Stimulated activated CD4-positive, alpha-beta T cell treated with anti-CD3 and anti-CD28 coated beads, TNF-alpha, amount 100 ng/mL, for 48 hours (primary cell): ENCODE measurements around the gene BTN3A1.

ENCODE experiments used
- DNase-seq, 3 donors: peaks; one replicate each; pipeline ENCODE4 v3.0.0-alpha.2; 2020; ENCODE audit warnings: low read depth in 3 of 3

The BTN3A1 gene

GRCh38 chr6:26379292-26379691 is 22.8 kb upstream of the BTN3A1 start:
- no peak for DNase-seq

GRCh38 chr6:26379740-26380139 is 22.3 kb upstream of the BTN3A1 start:
- no peak for DNase-seq

- no peak for DNase-seq
Observed at GRCh38 chr6:26380256-26380655, 21.8 kb upstream of the BTN3A1 start.

- no peak for DNase-seq
Observed at GRCh38 chr6:26382121-26382520, 20.0 kb upstream of the BTN3A1 start.

- DNase-seq: no peak
Observed at GRCh38 chr6:26383624-26384417, 18.3 kb upstream of the BTN3A1 start.

- no peak for DNase-seq
Observed at GRCh38 chr6:26385734-26386125, 16.3 kb upstream of the BTN3A1 start.

GRCh38 chr6:26387565-26387964 is 14.5 kb upstream of the BTN3A1 start:
- no peak for DNase-seq

GRCh38 chr6:26388014-26388413 is 14.1 kb upstream of the BTN3A1 start:
- no peak for DNase-seq

GRCh38 chr6:26388441-26388840 is 13.6 kb upstream of the BTN3A1 start:
- DNase-seq: no peak

- no peak for DNase-seq
Observed at GRCh38 chr6:26389349-26389894, 12.7 kb upstream of the BTN3A1 start.

- DNase-seq: no peak
Observed at GRCh38 chr6:26390531-26390930, 11.5 kb upstream of the BTN3A1 start.

- no peak for DNase-seq
Observed at GRCh38 chr6:26392932-26393636, 9.0 kb upstream of the BTN3A1 start.

GRCh38 chr6:26394289-26394688 is 7.8 kb upstream of the BTN3A1 start:
- DNase-seq: no peak

GRCh38 chr6:26398555-26398954 is 3.5 kb upstream of the BTN3A1 start:
- DNase-seq: no peak

GRCh38 chr6:26400626-26401025 is 1.4 kb upstream of the BTN3A1 start:
- DNase-seq: no peak

GRCh38 chr6:26401389-26401986 is 587 bp upstream of the BTN3A1 start:
- DNase-seq: no peak

GRCh38 chr6:26403893-26404292 is 1.8 kb downstream of the BTN3A1 start:
- DNase-seq: no peak

- DNase-seq: no peak
Observed at GRCh38 chr6:26404546-26404945, 2.5 kb downstream of the BTN3A1 start.

- no peak for DNase-seq
Observed at GRCh38 chr6:26408828-26409730, 7.0 kb downstream of the BTN3A1 start.

- DNase-seq: no peak
Observed at GRCh38 chr6:26411751-26412150, 9.7 kb downstream of the BTN3A1 start.

- DNase-seq: no peak
Observed at GRCh38 chr6:26412228-26412627, 10.2 kb downstream of the BTN3A1 start.

- DNase-seq: no peak
Observed at GRCh38 chr6:26412954-26413353, 10.9 kb downstream of the BTN3A1 start.
